Right ventricle myocardium inferior (tissue), 1 donor: ENCODE data around the gene MPZL1. TPM values are rescaled to one million over a fixed set of nuclear protein-coding genes. Genes with fewer than 3 reads are reported as not detected.
"Not testable (repeated sequence)": the region's sequence is repeated elsewhere in the genome, so short reads cannot be mapped to it uniquely, and the experiment has no call there.

Experiments used
- ATAC-seq: fragments of 200-7000 bp; cut with Tn5 transposase; one replicate; pipeline ENCODE4 v1.9.1; 2020; ENCODE audit warnings: mild to moderate bottlenecking, moderate library complexity
- DNase-seq: peaks from one replicate; pipeline ENCODE4 v3.0.0; 2021; ENCODE audit errors: missing footprints
- intact Hi-C: fragments of 100-400 bp; cut with DNase I; formaldehyde crosslinking; loops from one replicate; pipeline ENCODE4 v1.11.0; 2022
- total RNA-seq: library from RNA; stranded (reverse); fragmentation: NEBNext Ultra II Directional; extraction: Animal tissue kit (Norgen Biotek cat#: 25700); gene quantifications from one replicate; pipeline ENCODE4 v1.2.1, GENCODE V29; 2021
- donor health status: DM: no; HTN: yes; CAD: no; lungs with severe emphysema.

The MPZL1 gene
- total RNA-seq, 1 donor from 2014 or later, result 47.9 TPM

GRCh38 chr1:167741103-167741502, 19.3 kb downstream of the MPZL1 start:
- ATAC-seq, intact Hi-C loops, DNase-seq: not testable (repeated sequence)

GRCh38 chr1:167742392-167743057, 20.7 kb downstream of the MPZL1 start:
- intact Hi-C loops, ATAC-seq, DNase-seq: not testable (repeated sequence)

- intact Hi-C loops, result no loop called here
- ATAC-seq (no peak), DNase-seq (no peak)
Observed at GRCh38 chr1:167744901-167745300, 23.1 kb downstream of the MPZL1 start.

GRCh38 chr1:167746013-167746672, 24.4 kb downstream of the MPZL1 start:
- intact Hi-C loops, result no loop called here
- ATAC-seq (no peak), DNase-seq (no peak)

- DNase-seq (no peak), ATAC-seq (no peak)
- intact Hi-C loops, result no loop called here
Observed at GRCh38 chr1:167746988-167747655, 25.3 kb downstream of the MPZL1 start.

GRCh38 chr1:167747988-167748387, 26.2 kb downstream of the MPZL1 start:
- ATAC-seq (no peak), DNase-seq (no peak)
- intact Hi-C loops, result no loop called here

- ATAC-seq (no peak), DNase-seq (no peak)
- intact Hi-C loops, result no loop called here
Observed at GRCh38 chr1:167748906-167749305, 27.1 kb downstream of the MPZL1 start.

GRCh38 chr1:167749741-167750140, 28.0 kb downstream of the MPZL1 start:
- ATAC-seq (no peak), DNase-seq (no peak)
- intact Hi-C loops, result no loop called here

GRCh38 chr1:167750641-167751040, 28.9 kb downstream of the MPZL1 start:
- no peak for ATAC-seq
- DNase-seq, result no peak
- intact Hi-C loops, result no loop called here

- intact Hi-C loops, result no loop called here
- ATAC-seq (no peak), DNase-seq (no peak)
Observed at GRCh38 chr1:167751676-167752075, 29.9 kb downstream of the MPZL1 start.

- DNase-seq, result no peak
- intact Hi-C loops, result no loop called here
- ATAC-seq, result no peak
Observed at GRCh38 chr1:167752219-167752985, 30.6 kb downstream of the MPZL1 start.

- intact Hi-C loops, result loop anchor here (5.0 kb wide), 1 partner anchor 37 kb away; no protein-coding TSS in a partner anchor
- no peak for DNase-seq
- ATAC-seq, result no peak
Observed at GRCh38 chr1:167755654-167756053, 33.9 kb downstream of the MPZL1 start.

- peak; percentile 85 for ATAC-seq
- no peak for DNase-seq
- intact Hi-C loops, result loop anchor here (5.0 kb wide), 1 partner anchor 35 kb away; no protein-coding TSS in a partner anchor
Observed at GRCh38 chr1:167756730-167757405, 35.1 kb downstream of the MPZL1 start.

GRCh38 chr1:167757433-167758309, 35.9 kb downstream of the MPZL1 start:
- ATAC-seq (no peak), DNase-seq (no peak)
- intact Hi-C loops, result loop anchor here (5.0 kb wide), 1 partner anchor 35 kb away; no protein-coding TSS in a partner anchor

GRCh38 chr1:167761400-167761799, 39.6 kb downstream of the MPZL1 start:
- intact Hi-C loops, result no loop called here
- no peak for DNase-seq
- ATAC-seq, result no peak

- intact Hi-C loops, result no loop called here
- ATAC-seq (no peak), DNase-seq (no peak)
Observed at GRCh38 chr1:167762061-167762746, 40.4 kb downstream of the MPZL1 start.
